HCT116 (cell line): ENCODE measurements around the gene HOMER2.

Experiments
- ATF3 ChIP-seq: IDR thresholded peaks from 2 replicates; pipeline ENCODE4 v1.6.1; 2012
- CTCF ChIP-seq, 3 experiments: fragments of 200-600 bp in 1 of 3; sonication (generic) in 1 of 3; IDR thresholded peaks in 2 of 3; conservative IDR thresholded peaks in 1 of 3; 2 replicates each; pipeline ENCODE4 v1.5.1; 2012 to 2017; ENCODE audit warnings: low read depth in 2 of 3, low read length in 2 of 3, antibody characterized with exemption in 1 of 3, borderline replicate concordance in 1 of 3, control low read depth in 1 of 3, mild to moderate bottlenecking in 1 of 3, mixed read lengths in 1 of 3, mixed run types in 1 of 3, moderate library complexity in 1 of 3; ENCODE audit not compliant: insufficient read depth in 1 of 3
- EGR1 ChIP-seq: IDR thresholded peaks from 2 replicates; pipeline ENCODE4 v1.6.1; 2012; ENCODE audit warnings: low read depth
- EZH2 ChIP-seq: fragments of 200-600 bp; sonication (generic); IDR thresholded peaks from 2 replicates; pipeline ENCODE4 v1.6.1; 2017; ENCODE audit warnings: antibody characterized with exemption, mixed run types
- EZH2phosphoT487 ChIP-seq: fragments of 200-600 bp; IDR thresholded peaks from 2 replicates; pipeline ENCODE4 v1.6.1; 2018; ENCODE audit warnings: antibody characterized with exemption, borderline replicate concordance
- FOSL1 ChIP-seq: IDR thresholded peaks from 2 replicates; pipeline ENCODE4 v1.6.1; 2012; ENCODE audit warnings: low read depth
- POLR2A ChIP-seq: IDR thresholded peaks from 2 replicates; pipeline ENCODE4 v1.7.0; 2011; ENCODE audit warnings: borderline replicate concordance; ENCODE audit not compliant: insufficient read depth, insufficient read length; ENCODE audit errors: extremely low read depth
- TCF7L2 ChIP-seq: IDR thresholded peaks from 2 replicates; pipeline ENCODE4 v1.7.0; 2011; ENCODE audit warnings: borderline replicate concordance, inconsistent platforms; ENCODE audit not compliant: insufficient read depth, insufficient read length; ENCODE audit errors: extremely low read depth
- TF ChIP-seq, protein P1 (sequence below): IDR thresholded peaks from 2 replicates; pipeline ENCODE4 v1.6.1; 2012; ENCODE audit warnings: low read depth
- TF ChIP-seq, protein P2 (sequence below): IDR thresholded peaks from 2 replicates; pipeline ENCODE4 v1.6.1; 2012

GRCh38 chr15:82904574-82904973, 47.9 kb downstream of the HOMER2 start:
- TF ChIP-seq EZH2phosphoT487 (no peak), FOSL1 (no peak), POLR2A (no peak), CTCF (IDR thresholded peaks at IDR 0.05 in 2 of 3, conservative IDR thresholded peaks at IDR 0.05 in 1 of 3; ENCODE audit: borderline replicate concordance in 1 of 3, insufficient read depth in 1 of 3, low read depth in 2 of 3, low read length in 2 of 3) (no peak), EZH2 (no peak), EGR1 (no peak), TCF7L2 (no peak), ATF3 (no peak)
- TF ChIP-seq, protein P1, sequence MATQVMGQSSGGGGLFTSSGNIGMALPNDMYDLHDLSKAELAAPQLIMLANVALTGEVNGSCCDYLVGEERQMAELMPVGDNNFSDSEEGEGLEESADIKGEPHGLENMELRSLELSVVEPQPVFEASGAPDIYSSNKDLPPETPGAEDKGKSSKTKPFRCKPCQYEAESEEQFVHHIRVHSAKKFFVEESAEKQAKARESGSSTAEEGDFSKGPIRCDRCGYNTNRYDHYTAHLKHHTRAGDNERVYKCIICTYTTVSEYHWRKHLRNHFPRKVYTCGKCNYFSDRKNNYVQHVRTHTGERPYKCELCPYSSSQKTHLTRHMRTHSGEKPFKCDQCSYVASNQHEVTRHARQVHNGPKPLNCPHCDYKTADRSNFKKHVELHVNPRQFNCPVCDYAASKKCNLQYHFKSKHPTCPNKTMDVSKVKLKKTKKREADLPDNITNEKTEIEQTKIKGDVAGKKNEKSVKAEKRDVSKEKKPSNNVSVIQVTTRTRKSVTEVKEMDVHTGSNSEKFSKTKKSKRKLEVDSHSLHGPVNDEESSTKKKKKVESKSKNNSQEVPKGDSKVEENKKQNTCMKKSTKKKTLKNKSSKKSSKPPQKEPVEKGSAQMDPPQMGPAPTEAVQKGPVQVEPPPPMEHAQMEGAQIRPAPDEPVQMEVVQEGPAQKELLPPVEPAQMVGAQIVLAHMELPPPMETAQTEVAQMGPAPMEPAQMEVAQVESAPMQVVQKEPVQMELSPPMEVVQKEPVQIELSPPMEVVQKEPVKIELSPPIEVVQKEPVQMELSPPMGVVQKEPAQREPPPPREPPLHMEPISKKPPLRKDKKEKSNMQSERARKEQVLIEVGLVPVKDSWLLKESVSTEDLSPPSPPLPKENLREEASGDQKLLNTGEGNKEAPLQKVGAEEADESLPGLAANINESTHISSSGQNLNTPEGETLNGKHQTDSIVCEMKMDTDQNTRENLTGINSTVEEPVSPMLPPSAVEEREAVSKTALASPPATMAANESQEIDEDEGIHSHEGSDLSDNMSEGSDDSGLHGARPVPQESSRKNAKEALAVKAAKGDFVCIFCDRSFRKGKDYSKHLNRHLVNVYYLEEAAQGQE: no peak
- TF ChIP-seq, protein P2, sequence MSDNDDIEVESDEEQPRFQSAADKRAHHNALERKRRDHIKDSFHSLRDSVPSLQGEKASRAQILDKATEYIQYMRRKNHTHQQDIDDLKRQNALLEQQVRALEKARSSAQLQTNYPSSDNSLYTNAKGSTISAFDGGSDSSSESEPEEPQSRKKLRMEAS: no peak
